C4-2B (cell line): ENCODE results near the gene C1QL2.

Experiments used
- H3K27ac ChIP-seq: fragments of 450-650 bp; 2 replicates; pipeline ENCODE4 v1.5.1; 2017
- CTCF ChIP-seq: fragments of 450-650 bp; conservative IDR thresholded peaks from 2 replicates; pipeline ENCODE4 v1.5.1; 2017; ENCODE audit warnings: mild to moderate bottlenecking
- ZFX ChIP-seq: fragments of 450-650 bp; IDR thresholded peaks from 2 replicates; pipeline ENCODE4 v1.6.1; 2017

Gene C1QL2

GRCh38 chr2:119173556-119174060, 15.1 kb upstream of the C1QL2 start:
- no peak overlapping the region for H3K27ac ChIP-seq
- TF ChIP-seq CTCF (no peak), ZFX (no peak)

GRCh38 chr2:119170504-119170903, 12.0 kb upstream of the C1QL2 start:
- no peak overlapping the region for H3K27ac ChIP-seq
- no peak for TF ChIP-seq ZFX
- TF ChIP-seq CTCF = no peak

- no peak overlapping the region for H3K27ac ChIP-seq
- TF ChIP-seq CTCF (no peak), ZFX (no peak)
These were observed 11.2 kb upstream of the C1QL2 start for GRCh38 chr2:119169717-119170116.

GRCh38 chr2:119160361-119160990, 1.9 kb upstream of the C1QL2 start:
- TF ChIP-seq CTCF (no peak), ZFX (no peak)
- H3K27ac ChIP-seq = no peak overlapping the region

- TF ChIP-seq ZFX = no peak
- no peak for TF ChIP-seq CTCF
- no peak overlapping the region for H3K27ac ChIP-seq
These were observed 570 bp downstream of the C1QL2 start for GRCh38 chr2:119157850-119158511.

GRCh38 chr2:119156891-119157773, 1.4 kb downstream of the C1QL2 start:
- no peak overlapping the region for H3K27ac ChIP-seq
- no peak for TF ChIP-seq CTCF
- TF ChIP-seq ZFX = no peak
